Gastroesophageal sphincter (tissue), 4 donors: ENCODE data around the gene TMPRSS4. TPM values are rescaled to one million over a fixed set of nuclear protein-coding genes. Genes with fewer than 3 reads are reported as not detected.

Experiments
- ATAC-seq: fragments of 150-250 bp; one replicate; pipeline ENCODE4 v1.9.1; 2016; ENCODE audit warnings: mild to moderate bottlenecking, moderate library complexity
- H3K27ac ChIP-seq, 4 donors: fragments of 200-600 bp; sonication (generic) in 3 of 4; 1 replicate in 3 of 4; 2 replicates in 1 of 4; pipeline ENCODE4 v1.5.1; 2016 to 2019
- H3K27me3 ChIP-seq: fragments of 200-600 bp; sonication (generic); one replicate; pipeline ENCODE4 v1.5.1; 2019
- H3K36me3 ChIP-seq, 2 donors: fragments of 200-600 bp; sonication (generic); one replicate each; pipeline ENCODE4 v1.5.1; 2019; ENCODE audit warnings: control low read depth in 1 of 2
- H3K4me1 ChIP-seq, 3 donors: fragments of 200-600 bp; sonication (generic); 1 replicate in 2 of 3; 2 replicates in 1 of 3; pipeline ENCODE4 v1.5.1; 2016 to 2019; ENCODE audit warnings: control low read depth in 2 of 3
- H3K4me3 ChIP-seq, 2 donors: fragments of 200-600 bp; sonication (generic); one replicate each; pipeline ENCODE4 v1.5.1; 2019; ENCODE audit warnings: mild to moderate bottlenecking in 1 of 2, moderate library complexity in 1 of 2
- H3K9me3 ChIP-seq, 3 donors: fragments of 200-600 bp; sonication (generic); one replicate each; pipeline ENCODE4 v1.5.1; 2017 to 2019; ENCODE audit warnings: control low read depth in 2 of 3
- EP300 ChIP-seq: sonication (generic); formaldehyde crosslinking; IDR thresholded peaks from one replicate; pipeline ENCODE4 v1.6.1; 2017; ENCODE audit warnings: antibody characterized with exemption, mild to moderate bottlenecking
- POLR2A ChIP-seq, 2 donors: fragments of 450-650 bp; IDR thresholded peaks; one replicate each; pipeline ENCODE4 v1.6.1; 2017; ENCODE audit warnings: antibody characterized with exemption in 2 of 2, mild to moderate bottlenecking in 2 of 2, moderate library complexity in 1 of 2
- POLR2AphosphoS5 ChIP-seq: sonication (generic); formaldehyde crosslinking; IDR thresholded peaks from one replicate; pipeline ENCODE4 v1.6.1; 2017; ENCODE audit warnings: antibody characterized with exemption
- WGBS, 2 donors: methylation state at CpG; one replicate each; pipeline ENCODE4 v1.1.5; 2018; ENCODE audit warnings: low coverage in 1 of 2; 5-methylcytosine and 5-hydroxymethylcytosine counted together
- total RNA-seq, 4 donors: library from RNA; depleted of rRNA; stranded (reverse); fragments of >200 nt; gene quantifications; one replicate each; pipeline ENCODE4 v1.1.0, GENCODE V29; 2016
- TF ChIP-seq, protein P1 (sequence below), 4 experiments: fragments of 200-600 bp in 2 of 4; fragments of 450-650 bp in 2 of 4; sonication (generic) in 1 of 4; IDR thresholded peaks; one replicate each; pipeline ENCODE4 v1.5.1; 2017 to 2019; ENCODE audit warnings: antibody characterized with exemption in 4 of 4, mild to moderate bottlenecking in 2 of 4, moderate library complexity in 2 of 4

TMPRSS4 gene
- total RNA-seq, 4 donors from 2014 or later, result 0.23 to 11.1 (median 0.78) TPM; not detected in 1

DNA sequence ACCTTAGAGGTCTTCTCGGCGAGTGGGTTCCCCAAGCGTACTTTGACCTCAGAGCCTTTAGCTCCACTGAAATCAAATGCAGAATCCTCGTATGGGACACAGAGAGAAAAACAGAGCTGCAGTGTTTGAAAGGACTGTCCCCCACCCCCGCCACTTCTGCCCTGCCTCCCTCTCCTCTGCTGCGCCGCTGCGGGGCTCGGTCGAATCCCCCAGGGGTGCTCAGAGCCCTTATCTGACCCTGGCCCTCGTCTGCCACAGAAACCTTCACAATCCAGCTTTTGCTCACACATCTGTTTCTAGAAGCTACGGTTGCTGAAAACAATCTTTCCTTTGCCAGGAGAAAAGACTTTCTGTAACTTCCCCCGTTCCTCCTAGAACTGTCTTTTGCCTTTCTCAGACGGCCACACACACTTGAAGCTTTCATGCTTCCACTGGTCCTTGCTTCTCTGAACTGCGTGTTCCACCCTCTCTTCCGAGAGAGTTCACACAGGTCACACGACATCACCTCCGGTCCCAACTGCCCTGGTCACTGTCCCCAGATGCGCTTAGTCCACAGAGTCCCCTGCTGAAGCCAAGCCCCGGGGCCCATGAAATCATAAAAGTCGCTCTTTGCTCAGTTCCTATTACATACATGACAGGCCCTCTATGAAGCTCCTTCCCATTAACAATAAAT is 6.1 kb downstream of the TMPRSS4 start:
- Histone ChIP-seq H3K4me3 (no peak overlapping the region), H3K4me1 (peaks cover 0 to 21% (median 5%) of the 10 kb centered on the region in 3 donors), H3K27ac (no peak overlapping the region), H3K36me3 (no peaks in the 10 kb centered on the region), H3K27me3 (peaks cover 21% of the 10 kb centered on the region), H3K9me3 (peaks cover 0 to 12% (median 0%) of the 10 kb centered on the region in 3 donors)
- TF ChIP-seq POLR2AphosphoS5, result no peak
- TF ChIP-seq POLR2A (IDR thresholded peaks at IDR 0.05), result no peak
- TF ChIP-seq, protein P1, sequence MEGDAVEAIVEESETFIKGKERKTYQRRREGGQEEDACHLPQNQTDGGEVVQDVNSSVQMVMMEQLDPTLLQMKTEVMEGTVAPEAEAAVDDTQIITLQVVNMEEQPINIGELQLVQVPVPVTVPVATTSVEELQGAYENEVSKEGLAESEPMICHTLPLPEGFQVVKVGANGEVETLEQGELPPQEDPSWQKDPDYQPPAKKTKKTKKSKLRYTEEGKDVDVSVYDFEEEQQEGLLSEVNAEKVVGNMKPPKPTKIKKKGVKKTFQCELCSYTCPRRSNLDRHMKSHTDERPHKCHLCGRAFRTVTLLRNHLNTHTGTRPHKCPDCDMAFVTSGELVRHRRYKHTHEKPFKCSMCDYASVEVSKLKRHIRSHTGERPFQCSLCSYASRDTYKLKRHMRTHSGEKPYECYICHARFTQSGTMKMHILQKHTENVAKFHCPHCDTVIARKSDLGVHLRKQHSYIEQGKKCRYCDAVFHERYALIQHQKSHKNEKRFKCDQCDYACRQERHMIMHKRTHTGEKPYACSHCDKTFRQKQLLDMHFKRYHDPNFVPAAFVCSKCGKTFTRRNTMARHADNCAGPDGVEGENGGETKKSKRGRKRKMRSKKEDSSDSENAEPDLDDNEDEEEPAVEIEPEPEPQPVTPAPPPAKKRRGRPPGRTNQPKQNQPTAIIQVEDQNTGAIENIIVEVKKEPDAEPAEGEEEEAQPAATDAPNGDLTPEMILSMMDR (IDR thresholded peaks at IDR 0.05), result no peak
- TF ChIP-seq EP300, result no peak
- WGBS, 2 donors, result 52 to 63% methylated on average over 12 to 20 of the region's 21 CpGs
- no peak for ATAC-seq

DNA sequence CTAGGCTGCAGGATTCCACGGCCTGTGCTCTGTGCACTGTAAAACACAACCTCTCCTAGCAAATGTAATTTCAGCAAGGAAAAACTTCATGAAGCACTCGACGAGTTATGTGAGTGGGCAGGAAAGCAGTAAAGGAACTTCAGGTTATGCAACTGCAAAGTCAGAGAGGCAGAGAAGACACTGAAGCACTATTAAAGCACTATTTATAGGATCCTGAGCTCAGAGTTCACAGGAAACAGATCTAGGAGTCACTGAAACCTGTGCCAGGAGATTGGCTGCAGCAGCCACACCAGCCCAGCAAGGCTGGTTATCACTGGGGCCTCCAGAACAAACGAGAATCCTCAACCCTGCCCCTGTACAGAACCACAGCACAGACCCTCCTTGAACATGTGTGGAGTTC is 7.4 kb downstream of the TMPRSS4 start:
- no peak overlapping the region for H3K4me3 ChIP-seq
- no peak overlapping the region for H3K27ac ChIP-seq
- peaks cover 0 to 18% (median 0%) of the 10 kb centered on the region in 3 donors for H3K9me3 ChIP-seq
- ATAC-seq, result no peak
- no peaks in the 10 kb centered on the region for H3K36me3 ChIP-seq
- TF ChIP-seq EP300, result no peak
- TF ChIP-seq POLR2A (IDR thresholded peaks at IDR 0.05), result no peak
- no peak for TF ChIP-seq POLR2AphosphoS5
- TF ChIP-seq, protein P1 (IDR thresholded peaks at IDR 0.05), result no peak
- H3K4me1 ChIP-seq, result peaks cover 0 to 21% (median 5%) of the 10 kb centered on the region in 3 donors
- peaks cover 16% of the 10 kb centered on the region for H3K27me3 ChIP-seq
- 18 to 21% methylated on average over 4 of the region's 4 CpGs for WGBS, 2 donors

DNA sequence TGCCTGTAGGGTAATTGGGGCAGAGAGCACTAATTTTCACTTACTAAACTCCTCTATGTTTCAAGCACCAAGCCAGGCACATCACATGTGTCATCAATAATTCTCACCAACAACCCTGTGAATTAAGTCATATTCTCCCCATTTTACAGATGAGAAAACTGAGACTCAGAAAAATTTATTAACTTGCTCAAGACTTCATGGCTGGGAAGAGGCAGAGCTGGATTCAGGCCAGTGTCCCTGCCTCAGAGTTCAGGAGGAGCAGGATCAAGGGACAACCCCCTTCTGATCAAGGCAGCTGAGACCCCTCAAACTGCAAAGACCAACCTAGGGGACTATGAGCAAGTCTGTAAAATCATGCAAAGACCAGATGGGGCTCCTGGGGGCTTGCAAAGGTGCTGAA is 7.8 kb downstream of the TMPRSS4 start:
- Histone ChIP-seq H3K4me3 (no peak overlapping the region), H3K27ac (no peak overlapping the region), H3K27me3 (peaks cover 12% of the 10 kb centered on the region), H3K4me1 (peaks cover 0 to 21% (median 5%) of the 10 kb centered on the region in 3 donors), H3K36me3 (no peaks in the 10 kb centered on the region), H3K9me3 (peaks cover 0 to 18% (median 0%) of the 10 kb centered on the region in 3 donors)
- ATAC-seq, result no peak
- TF ChIP-seq POLR2AphosphoS5 (no peak), POLR2A (IDR thresholded peaks at IDR 0.05) (no peak), EP300 (no peak)
- TF ChIP-seq, protein P1 (IDR thresholded peaks at IDR 0.05), result no peak

DNA sequence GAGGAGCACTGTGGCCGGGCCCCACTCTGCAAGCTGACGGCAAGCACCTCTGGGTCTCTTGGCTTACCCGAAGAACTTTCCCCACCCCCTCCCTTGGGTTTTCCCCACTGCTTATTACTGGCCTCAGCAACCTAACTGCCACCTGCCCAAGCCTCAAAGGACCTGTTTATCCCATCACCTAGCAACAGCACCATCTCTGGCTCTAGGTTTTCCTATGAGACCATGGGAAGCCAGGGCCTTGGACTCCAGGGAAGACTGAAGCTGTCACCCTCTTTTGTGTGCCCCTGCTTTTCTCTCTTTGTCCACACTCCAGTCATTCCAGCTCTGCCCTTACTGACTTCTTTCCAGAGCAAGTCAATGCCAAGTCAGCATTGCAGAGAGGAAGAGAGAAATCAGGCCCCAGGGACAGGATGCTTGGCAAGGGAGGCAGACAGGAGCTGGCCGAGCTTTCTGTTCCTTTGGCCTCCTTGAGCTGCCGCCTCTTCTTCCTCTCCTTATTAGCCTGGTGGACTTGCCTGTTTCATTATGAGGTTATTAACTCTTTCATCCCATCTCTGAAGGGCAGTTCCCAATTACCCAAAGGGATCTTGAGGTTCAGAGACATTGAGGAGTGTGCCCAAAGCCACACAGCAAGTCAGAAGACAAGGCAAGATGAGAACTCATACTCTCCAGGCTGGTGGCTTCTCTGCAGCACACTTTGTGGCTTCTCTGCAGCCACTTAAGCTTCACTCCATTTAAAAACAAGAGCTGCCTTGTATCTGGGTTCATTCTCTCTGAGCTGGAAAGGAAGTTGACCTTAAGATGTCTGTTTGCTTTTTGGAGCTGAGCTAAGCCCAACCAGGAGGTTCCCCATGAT is 10.3 kb downstream of the TMPRSS4 start, which contains the start of gene SMIM35:
Gene SMIM35, minus strand, starts transcription at position 51 of the 856 bp plus-strand sequence. CDS start 206 bp downstream, outside the sequence.
- H3K9me3 ChIP-seq, result peaks cover 0 to 18% (median 0%) of the 10 kb centered on the region in 3 donors
- no peak within 1 kb of the TSS for H3K4me3 ChIP-seq
- peaks cover 9% of the 10 kb centered on the region for H3K27me3 ChIP-seq
- peaks cover 0 to 21% (median 5%) of the 10 kb centered on the region in 3 donors for H3K4me1 ChIP-seq
- H3K27ac ChIP-seq, result no peak within 1 kb of the TSS
- TF ChIP-seq POLR2AphosphoS5 (no peak), POLR2A (IDR thresholded peaks at IDR 0.05) (no peak), EP300 (no peak)
- TF ChIP-seq, protein P1 (IDR thresholded peaks at IDR 0.05), result no peak
- no peaks in the 10 kb centered on the region for H3K36me3 ChIP-seq
- ATAC-seq, result no peak
- 72 to 75% methylated on average over 3 to 4 of the region's 5 CpGs for WGBS, 2 donors
